Stimulated activated CD4-positive, alpha-beta T cell treated with anti-CD3 and anti-CD28 coated beads, Interleukin-1b, Interleukin-23, amount 100 ng/mL, for 24 hours (primary cell): ENCODE data around the gene TRABD2B.
"Not testable (repeated sequence)": the region's sequence is repeated elsewhere in the genome, so short reads cannot be mapped to it uniquely, and the experiment has no call there.

Experiments
- DNase-seq, 4 experiments: peaks; one replicate each; pipeline ENCODE4 v3.0.0-alpha.2; 2020; ENCODE audit warnings: low read depth in 4 of 4, low spot score in 1 of 4

The TRABD2B gene

GRCh38 chr1:47968556-47968888, 28.7 kb downstream of the TRABD2B start:
- no peak for DNase-seq

- no peak for DNase-seq
Measured at GRCh38 chr1:47967864-47968555, 29.2 kb downstream of the TRABD2B start.

- DNase-seq = no peak
Measured at GRCh38 chr1:47965816-47966215, 31.4 kb downstream of the TRABD2B start.

- DNase-seq = no peak
Measured at GRCh38 chr1:47964636-47965035, 32.5 kb downstream of the TRABD2B start.

GRCh38 chr1:47963568-47964358, 33.4 kb downstream of the TRABD2B start:
- DNase-seq = no peak

GRCh38 chr1:47962750-47963492, 34.3 kb downstream of the TRABD2B start:
- no peak for DNase-seq

- DNase-seq = not testable (repeated sequence)
Measured at GRCh38 chr1:47961835-47962234, 35.4 kb downstream of the TRABD2B start.

GRCh38 chr1:47956491-47956890, 40.7 kb downstream of the TRABD2B start:
- DNase-seq = not testable (repeated sequence)

- DNase-seq = no peak
Measured at GRCh38 chr1:47953661-47954060, 43.5 kb downstream of the TRABD2B start.

- no peak for DNase-seq
Measured at GRCh38 chr1:47951545-47952235, 45.5 kb downstream of the TRABD2B start.

GRCh38 chr1:47951026-47951425, 46.2 kb downstream of the TRABD2B start:
- no peak for DNase-seq

- no peak for DNase-seq
Measured at GRCh38 chr1:47950471-47950870, 46.7 kb downstream of the TRABD2B start.

- no peak for DNase-seq
Measured at GRCh38 chr1:47948126-47948525, 49.1 kb downstream of the TRABD2B start.

- DNase-seq = no peak
Measured at GRCh38 chr1:47947531-47947930, 49.7 kb downstream of the TRABD2B start.

- DNase-seq = no peak
Measured at GRCh38 chr1:47944561-47944960, 52.6 kb downstream of the TRABD2B start.

- no peak for DNase-seq
Measured at GRCh38 chr1:47942240-47942629, 55.0 kb downstream of the TRABD2B start.

- no peak for DNase-seq
Measured at GRCh38 chr1:47941609-47942239, 55.5 kb downstream of the TRABD2B start.

GRCh38 chr1:47940779-47941178, 56.4 kb downstream of the TRABD2B start:
- no peak for DNase-seq

- DNase-seq = no peak
Measured at GRCh38 chr1:47940326-47940725, 56.9 kb downstream of the TRABD2B start.

GRCh38 chr1:47938520-47938919, 58.7 kb downstream of the TRABD2B start:
- no peak for DNase-seq
